HL-60 (cell line): ENCODE results near the gene IL4R.

Experiments
- DNase-seq, 2 experiments: peaks; one replicate each; pipeline ENCODE4 v3.0.0-alpha.2; 2010 to 2020; ENCODE audit warnings: low read depth in 1 of 2, low spot score in 1 of 2
- H3K27ac ChIP-seq: fragments of 250-450 bp; sonication (Bioruptor Pico); replicated peaks from 2 replicates; pipeline ENCODE4 v1.5.1; 2020; ENCODE audit warnings: mild to moderate bottlenecking, moderate library complexity
- H3K27me3 ChIP-seq: fragments of 250-450 bp; sonication (Bioruptor Pico); 2 replicates; pipeline ENCODE4 v1.5.1; 2021; ENCODE audit warnings: mild to moderate bottlenecking, moderate library complexity; ENCODE audit not compliant: insufficient read depth, poor library complexity, severe bottlenecking
- H3K4me3 ChIP-seq: replicated peaks from 2 replicates; pipeline ENCODE4 v1.5.1; 2011; ENCODE audit warnings: mild to moderate bottlenecking, control low read depth, low read length; ENCODE audit not compliant: insufficient read depth
- CTCF ChIP-seq: IDR thresholded peaks from one replicate; pipeline ENCODE4 v1.5.1; 2011; ENCODE audit warnings: low read length, control low read depth, inconsistent platforms; ENCODE audit not compliant: insufficient read depth
- GABPA ChIP-seq: IDR thresholded peaks from 2 replicates; pipeline ENCODE4 v1.6.1; 2012; ENCODE audit warnings: low read depth
- POLR2AphosphoS5 ChIP-seq: IDR thresholded peaks from 2 replicates; pipeline ENCODE4 v1.6.1; 2012; ENCODE audit warnings: low read depth
- SPI1 ChIP-seq: IDR thresholded peaks from 2 replicates; pipeline ENCODE4 v1.6.1; 2012; ENCODE audit warnings: low read depth, mild to moderate bottlenecking, borderline replicate concordance
- TF ChIP-seq, protein P1 (sequence below): IDR thresholded peaks from 2 replicates; pipeline ENCODE4 v1.6.1; 2012; ENCODE audit warnings: low read depth; ENCODE audit not compliant: insufficient replicate concordance

Gene IL4R

DNA sequence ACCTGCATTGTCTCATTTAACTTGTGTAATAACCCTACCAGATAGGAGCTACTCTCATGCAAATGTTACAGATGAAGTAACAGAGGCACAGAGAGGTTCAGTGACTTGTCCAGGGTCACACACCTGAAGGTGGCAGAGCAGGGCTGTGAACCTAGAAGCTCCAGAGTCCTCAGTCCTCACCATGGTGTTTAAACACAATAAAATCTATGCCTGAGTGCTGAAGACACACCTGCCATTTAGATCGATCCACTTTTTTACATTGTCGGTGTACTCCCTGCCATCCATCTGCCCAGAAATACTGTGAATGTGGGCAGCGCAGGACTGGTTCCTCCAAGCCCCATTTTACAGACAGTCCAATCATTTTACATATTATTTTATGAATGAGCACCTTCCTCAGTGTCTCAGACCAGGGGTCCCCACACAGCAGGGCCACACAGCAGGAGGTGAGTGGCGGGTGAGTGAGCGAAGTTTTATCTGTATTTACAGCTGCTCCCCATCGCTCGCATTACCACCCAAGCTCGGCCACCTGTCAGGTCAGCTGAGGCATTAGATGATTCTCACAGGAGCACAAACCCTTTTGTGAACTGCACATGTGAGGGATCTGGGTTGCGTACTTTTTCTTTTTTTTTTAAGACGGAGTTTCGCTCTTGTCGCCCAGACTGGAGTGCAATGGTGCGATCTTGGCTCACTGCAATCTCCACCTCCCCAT, 5.6 kb downstream of the IL4R start:
- Histone ChIP-seq H3K27me3 (no peaks in the 10 kb centered on the region), H3K27ac (peak overlapping the region; percentile 69), H3K4me3 (no peak overlapping the region)
- TF ChIP-seq SPI1 = no peak
- TF ChIP-seq GABPA = no peak
- no peak for TF ChIP-seq POLR2AphosphoS5
- no peak for TF ChIP-seq CTCF
- TF ChIP-seq, protein P1, sequence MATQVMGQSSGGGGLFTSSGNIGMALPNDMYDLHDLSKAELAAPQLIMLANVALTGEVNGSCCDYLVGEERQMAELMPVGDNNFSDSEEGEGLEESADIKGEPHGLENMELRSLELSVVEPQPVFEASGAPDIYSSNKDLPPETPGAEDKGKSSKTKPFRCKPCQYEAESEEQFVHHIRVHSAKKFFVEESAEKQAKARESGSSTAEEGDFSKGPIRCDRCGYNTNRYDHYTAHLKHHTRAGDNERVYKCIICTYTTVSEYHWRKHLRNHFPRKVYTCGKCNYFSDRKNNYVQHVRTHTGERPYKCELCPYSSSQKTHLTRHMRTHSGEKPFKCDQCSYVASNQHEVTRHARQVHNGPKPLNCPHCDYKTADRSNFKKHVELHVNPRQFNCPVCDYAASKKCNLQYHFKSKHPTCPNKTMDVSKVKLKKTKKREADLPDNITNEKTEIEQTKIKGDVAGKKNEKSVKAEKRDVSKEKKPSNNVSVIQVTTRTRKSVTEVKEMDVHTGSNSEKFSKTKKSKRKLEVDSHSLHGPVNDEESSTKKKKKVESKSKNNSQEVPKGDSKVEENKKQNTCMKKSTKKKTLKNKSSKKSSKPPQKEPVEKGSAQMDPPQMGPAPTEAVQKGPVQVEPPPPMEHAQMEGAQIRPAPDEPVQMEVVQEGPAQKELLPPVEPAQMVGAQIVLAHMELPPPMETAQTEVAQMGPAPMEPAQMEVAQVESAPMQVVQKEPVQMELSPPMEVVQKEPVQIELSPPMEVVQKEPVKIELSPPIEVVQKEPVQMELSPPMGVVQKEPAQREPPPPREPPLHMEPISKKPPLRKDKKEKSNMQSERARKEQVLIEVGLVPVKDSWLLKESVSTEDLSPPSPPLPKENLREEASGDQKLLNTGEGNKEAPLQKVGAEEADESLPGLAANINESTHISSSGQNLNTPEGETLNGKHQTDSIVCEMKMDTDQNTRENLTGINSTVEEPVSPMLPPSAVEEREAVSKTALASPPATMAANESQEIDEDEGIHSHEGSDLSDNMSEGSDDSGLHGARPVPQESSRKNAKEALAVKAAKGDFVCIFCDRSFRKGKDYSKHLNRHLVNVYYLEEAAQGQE = no peak
- no peak for DNase-seq

GRCh38 chr16:27320261-27321012, 6.7 kb downstream of the IL4R start:
- DNase-seq = no peak
- no peaks in the 10 kb centered on the region for H3K27me3 ChIP-seq
- no peak overlapping the region for H3K27ac ChIP-seq
- H3K4me3 ChIP-seq = no peak overlapping the region
- TF ChIP-seq CTCF (no peak), GABPA (no peak), SPI1 (no peak), POLR2AphosphoS5 (no peak)
- TF ChIP-seq, protein P1 = no peak

DNA sequence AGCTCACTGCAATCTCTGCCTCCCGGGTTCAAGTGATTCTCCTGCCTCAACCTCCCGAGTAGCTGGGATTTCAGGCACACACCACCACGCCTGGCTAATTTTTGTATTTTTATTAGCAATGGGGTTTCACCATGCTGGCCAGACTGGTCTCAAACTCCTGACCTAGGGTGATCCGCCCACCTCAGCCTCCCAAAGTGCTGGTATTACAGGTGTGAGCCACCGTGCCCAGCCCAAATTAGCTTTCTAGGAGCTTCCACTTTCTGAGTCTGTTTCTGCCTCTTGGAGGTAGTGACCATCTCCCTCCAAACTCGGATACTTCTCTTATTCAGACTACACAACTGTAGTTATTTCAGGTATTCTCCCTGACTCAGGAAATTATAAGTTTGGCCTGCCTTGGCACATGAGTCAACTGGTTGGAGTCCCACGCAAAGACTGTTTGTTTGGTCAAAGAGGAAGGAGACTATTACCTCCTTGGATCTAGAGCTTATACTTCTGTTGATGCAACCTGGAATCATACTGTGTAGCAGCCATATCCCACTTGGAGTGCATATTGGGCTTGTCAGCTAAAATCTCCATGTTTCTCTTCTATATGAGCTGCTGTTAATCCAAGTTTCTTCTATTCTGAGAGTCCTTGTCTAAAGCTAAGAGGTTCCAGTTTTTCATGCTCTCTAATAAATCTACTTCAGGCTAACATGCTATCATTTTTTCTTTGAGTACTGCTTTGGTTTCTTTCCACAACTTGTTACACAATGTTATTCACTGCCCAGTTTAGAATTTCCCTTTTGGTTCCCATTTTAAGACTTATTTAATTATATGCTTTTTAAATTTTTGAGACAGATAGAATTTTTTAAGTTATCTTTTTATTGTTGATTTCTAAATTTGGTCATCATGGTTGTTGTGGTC, 7.5 kb downstream of the IL4R start:
- no peak for DNase-seq
- TF ChIP-seq POLR2AphosphoS5 = no peak
- TF ChIP-seq, protein P1 = no peak
- no peak for TF ChIP-seq CTCF
- TF ChIP-seq GABPA = no peak
- TF ChIP-seq SPI1 = no peak
- H3K27ac ChIP-seq = no peak overlapping the region

More for the DNA sequence above, 7.5 kb downstream of the IL4R start:
- Histone ChIP-seq H3K4me3 (no peak overlapping the region), H3K27me3 (no peaks in the 10 kb centered on the region)
